GM12875 (cell line): ENCODE data around the gene SMURF2.

Source experiments
- H3K4me3 ChIP-seq: one replicate; pipeline ENCODE4 v1.5.1; 2011; ENCODE audit warnings: low read depth, low read length, control low read depth
- TF ChIP-seq, protein P1 (sequence below): IDR thresholded peaks from 2 replicates; pipeline ENCODE4 v1.5.1; 2011; ENCODE audit warnings: low read depth, mild to moderate bottlenecking, control low read depth, inconsistent platforms, low read length, moderate library complexity, borderline replicate concordance; ENCODE audit not compliant: insufficient read depth

Gene SMURF2

DNA sequence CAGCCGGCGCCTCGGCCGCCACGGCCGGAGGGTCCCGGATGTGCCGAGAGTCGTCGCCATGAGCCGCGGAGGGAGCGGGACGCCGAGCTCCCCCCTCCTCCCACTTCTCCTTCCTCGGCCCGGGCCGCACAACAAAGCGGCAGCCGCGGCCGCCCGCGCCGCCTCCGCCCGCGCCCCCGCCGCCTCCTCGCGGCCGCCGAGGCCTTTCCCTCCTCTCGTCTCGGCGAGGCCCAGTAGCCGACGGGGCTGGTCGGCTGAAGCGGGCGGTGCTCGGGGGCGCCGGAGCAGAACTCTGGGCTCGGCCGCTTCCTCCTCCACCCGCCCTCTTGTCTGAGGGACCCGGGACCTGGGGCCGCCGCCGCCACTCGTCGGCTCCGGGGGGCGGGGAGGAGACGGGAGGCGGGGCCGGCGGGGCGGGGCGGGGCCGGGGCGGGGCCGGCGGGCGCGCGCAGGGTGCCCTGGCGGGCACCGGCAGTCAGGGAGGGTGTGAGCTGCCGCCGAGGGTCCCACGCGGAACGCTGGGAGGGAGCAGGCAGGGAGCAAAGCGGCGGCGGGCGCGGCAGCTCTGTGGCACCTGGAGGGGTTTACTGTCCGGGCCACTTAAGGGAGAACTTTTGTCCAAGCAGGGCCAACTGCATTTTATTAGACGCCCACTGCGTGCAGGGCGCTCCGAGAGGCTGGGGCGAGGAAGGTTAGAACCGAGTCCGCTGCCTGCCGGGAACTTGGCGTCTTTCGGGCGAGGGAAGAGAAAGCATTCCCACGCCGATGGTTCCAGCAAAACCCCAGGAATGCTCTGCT, at the start of gene SMURF2:
Gene SMURF2, minus strand, starts transcription at position 332 of the 798 bp plus-strand sequence. CDS start 427 bp downstream, outside the sequence.
- TF ChIP-seq, protein P1, sequence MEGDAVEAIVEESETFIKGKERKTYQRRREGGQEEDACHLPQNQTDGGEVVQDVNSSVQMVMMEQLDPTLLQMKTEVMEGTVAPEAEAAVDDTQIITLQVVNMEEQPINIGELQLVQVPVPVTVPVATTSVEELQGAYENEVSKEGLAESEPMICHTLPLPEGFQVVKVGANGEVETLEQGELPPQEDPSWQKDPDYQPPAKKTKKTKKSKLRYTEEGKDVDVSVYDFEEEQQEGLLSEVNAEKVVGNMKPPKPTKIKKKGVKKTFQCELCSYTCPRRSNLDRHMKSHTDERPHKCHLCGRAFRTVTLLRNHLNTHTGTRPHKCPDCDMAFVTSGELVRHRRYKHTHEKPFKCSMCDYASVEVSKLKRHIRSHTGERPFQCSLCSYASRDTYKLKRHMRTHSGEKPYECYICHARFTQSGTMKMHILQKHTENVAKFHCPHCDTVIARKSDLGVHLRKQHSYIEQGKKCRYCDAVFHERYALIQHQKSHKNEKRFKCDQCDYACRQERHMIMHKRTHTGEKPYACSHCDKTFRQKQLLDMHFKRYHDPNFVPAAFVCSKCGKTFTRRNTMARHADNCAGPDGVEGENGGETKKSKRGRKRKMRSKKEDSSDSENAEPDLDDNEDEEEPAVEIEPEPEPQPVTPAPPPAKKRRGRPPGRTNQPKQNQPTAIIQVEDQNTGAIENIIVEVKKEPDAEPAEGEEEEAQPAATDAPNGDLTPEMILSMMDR: no peak
- peak within 1 kb of the TSS; percentile 69 for H3K4me3 ChIP-seq

- TF ChIP-seq, protein P1: no peak
Observed at GRCh38 chr17:64709481-64709880, 47.4 kb upstream of the SMURF2 start.

GRCh38 chr17:64707050-64707591, 45.0 kb upstream of the SMURF2 start:
- no peak overlapping the region for H3K4me3 ChIP-seq

More at GRCh38 chr17:64709481-64709880, 47.4 kb upstream of the SMURF2 start:
- H3K4me3 ChIP-seq: no peak overlapping the region

DNA sequence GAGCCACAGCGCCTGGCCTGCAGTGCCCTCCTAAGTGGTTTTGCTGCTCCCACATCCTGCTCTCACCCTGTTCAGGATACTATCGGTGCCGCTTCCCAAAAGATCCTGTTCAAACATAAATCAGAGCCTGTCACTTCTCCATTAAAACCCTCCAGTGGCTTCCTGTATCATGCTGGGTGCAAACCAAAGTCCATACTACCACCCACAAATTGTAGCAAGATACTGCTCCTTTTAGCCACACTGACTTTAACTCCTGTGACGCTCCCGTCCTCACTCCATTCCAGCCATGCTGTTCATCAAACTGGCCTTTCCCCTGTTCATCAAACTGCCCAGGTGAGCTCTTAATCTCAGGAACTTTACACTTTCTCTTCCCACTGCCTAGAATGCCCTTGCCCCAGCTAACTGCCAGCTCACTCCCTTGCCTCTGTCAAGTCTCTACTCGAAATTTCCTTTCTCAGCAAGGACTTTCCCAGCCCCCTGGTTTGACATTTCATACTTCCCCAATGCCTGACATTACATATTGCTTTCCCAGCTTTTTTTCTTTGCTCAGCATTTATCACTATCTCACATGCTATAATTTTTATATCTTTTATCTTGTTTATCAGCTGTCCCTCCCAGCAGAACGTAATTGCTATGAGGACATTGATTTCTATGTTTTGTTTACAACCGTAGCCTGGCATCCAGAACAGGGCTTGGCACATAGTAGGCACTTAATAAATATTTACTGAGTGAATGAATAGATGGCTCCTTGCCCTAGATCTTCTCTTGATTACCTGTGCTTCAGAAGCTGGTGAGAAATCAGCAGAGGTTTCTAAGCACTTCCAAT, 44.3 kb upstream of the SMURF2 start:
- no peak overlapping the region for H3K4me3 ChIP-seq
- TF ChIP-seq, protein P1: no peak

More at GRCh38 chr17:64707050-64707591, 45.0 kb upstream of the SMURF2 start:
- TF ChIP-seq, protein P1: no peak

DNA sequence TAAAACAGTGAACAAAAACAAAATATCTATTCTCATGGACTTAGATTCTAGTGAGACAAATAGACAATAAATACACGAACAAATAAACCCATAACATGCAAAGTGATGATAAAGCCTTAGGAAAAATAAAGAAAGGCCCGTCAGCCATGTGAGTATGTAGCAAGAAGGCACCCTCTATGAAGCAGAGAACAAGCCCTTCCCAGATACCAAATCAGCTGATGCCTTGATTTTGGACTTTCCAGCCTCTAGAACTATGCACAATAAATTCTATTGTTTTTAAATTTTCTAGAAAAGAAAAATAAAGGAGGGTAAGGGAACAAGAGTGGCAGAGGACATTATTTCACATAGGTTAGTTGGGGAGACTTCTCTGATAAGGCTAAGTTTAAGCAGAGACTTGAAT, 40.7 kb upstream of the SMURF2 start:
- H3K4me3 ChIP-seq: no peak overlapping the region
- TF ChIP-seq, protein P1: no peak

DNA sequence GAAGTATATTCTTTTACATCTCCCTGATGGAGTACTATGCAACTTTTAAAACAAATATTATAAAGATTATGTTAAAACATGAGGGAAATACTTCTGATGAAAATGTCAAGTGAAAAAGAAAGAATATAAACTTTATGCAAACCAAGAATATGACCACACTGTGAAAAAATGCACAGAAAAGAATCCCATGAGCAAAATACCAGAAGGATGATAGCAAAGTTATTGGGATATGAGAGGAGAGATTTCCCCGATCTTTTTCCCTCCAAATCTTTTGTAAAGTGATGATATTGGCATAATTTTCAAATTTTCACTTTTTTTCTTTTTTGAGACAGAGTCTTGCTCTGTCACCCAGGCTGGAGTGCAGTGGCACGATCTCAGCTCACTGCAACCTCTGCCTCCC, 36.6 kb upstream of the SMURF2 start:
- TF ChIP-seq, protein P1: no peak

DNA sequence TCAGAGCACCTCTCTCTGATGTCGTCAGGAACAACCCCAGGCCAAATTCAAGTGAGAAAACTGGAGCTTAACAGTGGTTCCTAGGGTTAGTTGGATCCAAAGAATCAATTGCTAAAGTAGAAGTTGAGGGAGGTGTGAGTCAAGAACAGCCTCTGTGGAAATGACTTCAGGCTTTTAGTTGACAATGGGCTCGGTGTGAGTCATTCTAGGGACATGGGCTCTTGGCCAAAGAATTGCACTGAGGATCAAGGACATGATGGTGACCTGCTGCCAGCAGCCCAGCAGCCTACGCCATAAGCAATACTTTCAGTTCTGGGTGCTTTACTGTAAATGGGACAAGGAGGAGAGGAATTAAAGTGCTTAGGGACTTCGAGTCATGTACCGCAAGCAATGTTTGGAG, 32.1 kb upstream of the SMURF2 start:
- TF ChIP-seq, protein P1: no peak
- H3K4me3 ChIP-seq: no peak overlapping the region

More for the DNA sequence above, 36.6 kb upstream of the SMURF2 start:
- H3K4me3 ChIP-seq: no peak overlapping the region
